Posterior vena cava (tissue), 2 donors: ENCODE measurements around the gene LAMA4. TPM values are rescaled to one million over a fixed set of nuclear protein-coding genes. Genes with fewer than 3 reads are reported as not detected.
"Not testable (repeated sequence)": the region's sequence is repeated elsewhere in the genome, so short reads cannot be mapped to it uniquely, and the experiment has no call there.

Experiments
- DNase-seq: peaks from one replicate; pipeline ENCODE4 v3.0.0-alpha.2; 2020; ENCODE audit warnings: low spot score
- intact Hi-C, 2 donors: fragments of 100-400 bp; cut with DNase I; formaldehyde crosslinking; loops; one replicate each; pipeline versions ENCODE4 v1.14.1 to v1.14.2; 2022 to 2023
- total RNA-seq, 2 donors: library from RNA; stranded (reverse); fragmentation: NEBNext Ultra II Directional; extraction: Animal tissue kit (Norgen Biotek cat#: 25700); gene quantifications; one replicate each; pipeline ENCODE4 v1.2.1, GENCODE V29; 2021
- donor health status: DM: yes; HTN: yes; CAD: no.
- donor health status: DM: yes; HTN: yes; CAD: no.

The LAMA4 gene
- total RNA-seq, 2 donors from 2014 or later, result 189 to 248 TPM

- intact Hi-C loops, result no loop called here
- no peak for DNase-seq
Measured at GRCh38 chr6:112139052-112139451, 115.3 kb downstream of the LAMA4 start.

- DNase-seq, result no peak
- intact Hi-C loops, result no loop called here
Measured at GRCh38 chr6:112130878-112131277, 123.5 kb downstream of the LAMA4 start.

- no peak for DNase-seq
- intact Hi-C loops, result no loop called here
Measured at GRCh38 chr6:112128208-112128607, 126.2 kb downstream of the LAMA4 start.

GRCh38 chr6:112123982-112124381 is 130.4 kb downstream of the LAMA4 start:
- intact Hi-C loops, result no loop called here
- DNase-seq, result no peak

- intact Hi-C loops, result no loop called here
- no peak for DNase-seq
Measured at GRCh38 chr6:112122756-112123155, 131.6 kb downstream of the LAMA4 start.

GRCh38 chr6:112118034-112118433 is 136.3 kb downstream of the LAMA4 start:
- no peak for DNase-seq
- intact Hi-C loops, result no loop called here

GRCh38 chr6:112117554-112117953 is 136.8 kb downstream of the LAMA4 start:
- intact Hi-C loops, result no loop called here
- DNase-seq, result no peak

GRCh38 chr6:112116221-112116620 is 138.1 kb downstream of the LAMA4 start:
- intact Hi-C loops, result no loop called here
- no peak for DNase-seq

- no peak for DNase-seq
- intact Hi-C loops, result no loop called here
Measured at GRCh38 chr6:112114577-112115223, 139.7 kb downstream of the LAMA4 start.

- intact Hi-C loops, result no loop called here
- no peak for DNase-seq
Measured at GRCh38 chr6:112113918-112114317, 140.4 kb downstream of the LAMA4 start.

GRCh38 chr6:112113431-112113830 is 140.9 kb downstream of the LAMA4 start:
- intact Hi-C loops, result no loop called here
- DNase-seq, result no peak

- intact Hi-C loops, result no loop called here
- DNase-seq, result peak; percentile 62
Measured at GRCh38 chr6:112109262-112109661, 145.1 kb downstream of the LAMA4 start.

GRCh38 chr6:112106562-112106961 is 147.8 kb downstream of the LAMA4 start:
- intact Hi-C loops, result no loop called here
- DNase-seq, result no peak

- intact Hi-C loops, DNase-seq: not testable (repeated sequence)
Measured at GRCh38 chr6:112106026-112106425, 148.3 kb downstream of the LAMA4 start.

GRCh38 chr6:112100561-112100960 is 153.8 kb downstream of the LAMA4 start:
- intact Hi-C loops, result no loop called here
- DNase-seq, result no peak

GRCh38 chr6:112096901-112097300 is 157.5 kb downstream of the LAMA4 start:
- intact Hi-C loops, result no loop called here
- DNase-seq, result no peak

- DNase-seq, result no peak
- intact Hi-C loops, result no loop called here
Measured at GRCh38 chr6:112087916-112088315, 166.5 kb downstream of the LAMA4 start.

GRCh38 chr6:112087136-112087911 is 167.0 kb downstream of the LAMA4 start, which contains the start of the genes FAM229B and TUBE1:
FAM229B (plus strand) TSS chr6:112087591; CDS start chr6:112099284, 11,693 bp downstream.
TUBE1 (minus strand) TSS chr6:112087482; CDS start chr6:112087434, 48 bp downstream.
- intact Hi-C loops, result no loop called here
- peak; percentile 98 for DNase-seq

GRCh38 chr6:112086744-112087135 is 167.6 kb downstream of the LAMA4 start:
- intact Hi-C loops, result no loop called here
- no peak for DNase-seq

- no peak for DNase-seq
- intact Hi-C loops, result no loop called here
Measured at GRCh38 chr6:112085286-112086065, 168.9 kb downstream of the LAMA4 start.
